CD4-positive, alpha-beta T cell treated with Interferon gamma for 1 hour (primary cell): ENCODE measurements around the gene PALLD.
A peak's percentile ranks its signal among the peaks of the same experiment; 100 is the strongest.

Experiments
- DNase-seq: peaks from one replicate; pipeline ENCODE4 v3.0.0-alpha.2; 2020

Gene PALLD

DNA sequence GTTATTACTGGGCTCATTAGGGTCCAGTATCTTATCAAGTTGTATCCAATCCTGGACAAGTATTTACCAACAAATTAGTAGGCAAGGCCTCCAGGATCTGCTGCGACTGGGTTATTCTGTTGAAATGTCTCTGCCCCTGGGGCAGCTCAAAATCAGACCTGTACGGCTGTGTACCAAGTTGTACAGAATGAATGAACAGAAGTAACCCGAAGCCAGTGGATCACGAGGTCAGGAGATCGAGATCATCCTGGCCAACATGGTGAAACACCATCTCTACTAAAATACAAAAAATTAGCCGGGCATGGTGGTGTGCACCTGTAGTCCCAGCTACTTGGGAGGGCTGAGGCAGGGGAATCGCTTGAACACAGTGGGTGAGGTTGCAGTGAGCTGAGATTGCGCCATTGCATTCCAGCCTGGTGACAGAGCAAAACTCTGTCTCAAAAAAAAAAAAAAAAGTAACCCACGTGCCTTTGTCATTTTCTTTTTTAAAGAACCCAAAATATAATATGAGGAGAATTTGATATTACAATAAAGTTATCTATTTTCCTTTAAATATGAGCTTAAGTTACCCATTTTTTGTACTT lies 385.9 kb downstream of the PALLD start:
- no peak for DNase-seq

DNA sequence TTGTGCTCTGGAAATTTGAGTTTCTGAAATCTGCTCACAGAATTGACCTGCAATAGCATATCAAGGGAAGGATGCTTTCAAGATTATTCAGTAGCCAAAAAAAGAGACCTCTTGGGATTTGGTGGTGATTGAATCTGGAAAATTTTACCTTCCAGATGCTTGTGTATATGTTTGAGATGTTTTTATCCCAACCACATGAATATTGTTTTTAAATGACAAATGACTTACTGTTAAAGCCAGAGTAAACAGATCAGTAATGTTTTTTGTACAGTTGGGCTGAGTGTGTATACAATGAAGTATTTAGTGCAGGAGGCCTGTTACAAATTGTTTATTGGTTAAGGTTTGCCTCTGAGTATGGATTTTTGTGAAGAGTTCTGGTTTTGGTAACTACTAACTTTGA lies 386.7 kb downstream of the PALLD start:
- no peak for DNase-seq

DNA sequence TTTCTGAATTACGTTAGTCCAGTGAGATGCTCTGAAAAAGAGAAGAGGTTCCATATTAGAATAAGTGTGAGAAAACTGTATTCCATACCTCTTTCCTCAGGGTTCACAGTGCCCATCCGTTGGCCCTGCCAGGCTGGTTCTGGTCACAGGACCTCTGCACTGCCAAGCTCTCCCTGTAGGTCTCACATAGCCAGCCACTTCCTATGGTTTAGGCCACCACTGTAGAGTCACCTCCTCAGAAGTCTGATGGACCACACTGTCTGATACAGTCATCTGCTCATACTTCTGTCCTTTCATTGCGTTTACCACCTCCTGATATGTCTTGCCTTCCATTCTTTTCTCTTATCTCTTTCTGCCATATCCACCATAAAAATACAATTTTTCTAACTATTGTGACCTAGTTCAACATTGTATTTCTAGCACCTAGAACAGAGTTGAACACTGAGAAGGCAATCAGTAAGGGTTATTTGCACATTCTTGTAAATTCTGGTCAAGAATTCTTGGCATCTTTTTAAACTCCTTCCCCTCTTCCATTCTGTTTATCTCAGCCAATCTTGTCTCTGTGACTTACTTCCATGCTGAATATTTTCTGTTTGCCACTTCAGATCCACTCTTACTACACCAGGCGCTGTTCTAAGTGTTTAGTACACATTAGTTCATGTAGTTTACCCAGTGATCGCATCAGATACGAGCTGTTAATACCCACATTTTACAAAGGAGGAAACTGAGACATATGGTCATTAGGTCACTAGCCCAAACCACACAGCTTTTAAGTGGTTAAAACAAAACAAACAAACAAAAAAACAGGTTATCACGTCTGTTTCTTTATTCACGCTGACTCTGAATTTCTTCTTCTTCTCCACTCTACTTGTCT lies 387.6 kb downstream of the PALLD start:
- no peak for DNase-seq

DNA sequence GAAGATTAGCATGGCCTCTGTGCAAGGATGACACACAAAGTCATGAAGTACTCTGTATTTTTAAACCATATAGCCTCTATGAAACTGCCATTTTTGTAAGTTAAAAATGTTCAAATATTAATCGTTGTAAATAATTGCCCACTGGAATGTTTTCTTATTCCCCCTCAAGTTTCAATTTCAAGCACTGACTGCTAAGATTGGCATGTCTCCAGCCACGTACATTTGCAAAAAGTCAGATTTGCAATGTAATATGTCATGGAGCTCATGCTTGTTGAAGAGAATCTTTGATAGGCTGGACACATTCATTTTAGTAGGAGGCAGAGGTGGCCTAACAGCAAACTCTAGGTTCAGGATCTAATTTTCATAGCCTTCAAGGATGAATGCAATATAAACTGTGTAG lies 388.5 kb downstream of the PALLD start:
- no peak for DNase-seq

DNA sequence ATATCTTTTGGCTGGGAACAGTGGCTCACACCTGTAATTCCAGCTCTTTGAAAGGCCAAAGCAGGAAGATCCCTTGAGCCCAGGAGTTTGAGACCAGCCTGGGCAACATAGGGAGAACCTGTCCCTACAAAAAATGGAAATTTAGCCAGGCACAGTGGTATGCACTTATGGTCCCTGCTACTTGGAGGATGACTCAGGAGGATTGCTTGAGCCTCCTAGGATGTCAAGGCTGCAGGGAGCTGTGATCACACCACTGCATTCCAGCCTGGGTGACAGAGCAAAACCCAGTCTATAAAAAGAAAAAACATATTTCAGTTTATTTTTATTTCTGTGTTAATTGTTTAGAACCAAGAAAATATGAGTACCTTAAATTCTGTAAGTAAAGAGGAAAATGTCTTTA lies 389.5 kb downstream of the PALLD start:
- no peak for DNase-seq

DNA sequence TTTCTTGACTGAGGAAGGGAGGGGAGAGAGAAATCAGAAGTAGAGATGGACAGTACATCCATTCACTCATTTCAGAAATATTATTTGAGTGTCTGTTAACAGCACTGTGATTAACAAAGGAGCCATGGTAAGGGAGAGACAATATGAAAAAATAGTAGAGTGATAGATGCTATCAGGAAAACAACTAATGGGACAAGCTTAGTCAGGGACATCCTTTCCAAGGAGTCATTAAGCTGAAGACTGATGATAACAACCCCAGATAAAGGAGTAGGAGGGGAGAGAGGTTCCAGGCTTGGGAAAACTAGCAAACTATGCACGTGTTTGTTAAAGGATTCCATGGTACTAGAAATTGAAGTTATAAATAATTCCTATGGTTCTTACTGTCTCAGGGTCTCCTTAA lies 391.0 kb downstream of the PALLD start:
- DNase-seq, result no peak

DNA sequence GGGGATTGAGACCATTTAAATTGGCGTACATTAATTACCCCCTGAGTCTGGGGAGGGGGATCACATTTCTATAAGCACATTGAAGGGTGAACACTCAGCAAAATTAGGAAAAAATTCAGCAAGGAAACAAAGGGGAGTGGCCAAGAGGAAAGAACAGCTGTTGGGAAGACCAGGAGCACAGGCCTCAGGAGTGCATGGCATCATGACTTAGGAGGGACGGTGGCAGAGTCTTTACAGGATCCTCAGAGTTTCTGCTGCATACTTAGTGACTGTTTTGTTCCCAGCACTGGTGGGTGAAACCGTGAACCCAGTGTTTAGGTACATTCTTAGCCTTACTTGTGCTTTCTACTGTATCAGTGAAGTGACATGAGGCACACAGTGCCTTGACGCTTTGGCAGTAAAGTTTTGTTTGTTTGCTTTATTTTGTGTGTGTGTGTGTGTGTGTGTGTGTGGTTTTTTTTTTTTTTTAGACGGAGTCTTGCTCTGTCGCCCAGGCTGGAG lies 391.9 kb downstream of the PALLD start:
- no peak for DNase-seq

DNA sequence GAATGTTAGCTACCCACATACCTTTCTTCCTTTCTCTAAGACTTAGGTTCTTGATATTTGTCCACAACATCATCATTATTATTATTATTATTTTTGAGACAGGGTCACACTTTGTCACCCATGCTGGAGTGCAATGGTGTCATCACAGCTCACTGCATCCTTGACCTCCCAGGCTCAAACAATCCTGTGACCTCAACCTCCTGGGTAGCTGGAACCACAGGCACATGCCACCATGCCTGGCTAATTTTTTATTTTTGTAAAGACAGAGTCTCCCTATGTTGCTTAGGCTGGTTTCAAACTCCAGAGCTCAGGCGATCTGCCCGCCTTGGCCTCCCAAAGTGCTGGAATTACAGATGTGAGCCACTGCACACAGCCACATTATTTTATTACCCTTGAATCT lies 394.2 kb downstream of the PALLD start:
- no peak for DNase-seq

DNA sequence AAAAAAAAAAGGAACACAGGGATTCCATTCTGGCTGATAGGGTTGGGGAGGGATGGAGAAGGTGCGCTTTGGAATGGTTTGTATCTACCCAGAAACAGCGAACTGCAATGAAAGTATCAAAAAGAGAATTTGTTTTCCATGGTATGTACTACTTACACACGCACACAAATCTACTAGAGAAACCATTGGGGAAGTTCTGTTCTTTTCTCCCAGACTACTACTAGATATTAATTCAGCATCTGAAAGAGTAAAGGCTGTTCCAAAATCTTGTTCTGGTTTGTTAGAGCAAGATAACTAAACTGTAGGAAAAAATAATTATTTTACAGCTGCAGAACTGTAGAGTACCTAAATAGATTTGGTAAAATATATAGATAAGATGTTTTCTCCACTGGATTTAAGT lies 394.8 kb downstream of the PALLD start:
- DNase-seq, result no peak

DNA sequence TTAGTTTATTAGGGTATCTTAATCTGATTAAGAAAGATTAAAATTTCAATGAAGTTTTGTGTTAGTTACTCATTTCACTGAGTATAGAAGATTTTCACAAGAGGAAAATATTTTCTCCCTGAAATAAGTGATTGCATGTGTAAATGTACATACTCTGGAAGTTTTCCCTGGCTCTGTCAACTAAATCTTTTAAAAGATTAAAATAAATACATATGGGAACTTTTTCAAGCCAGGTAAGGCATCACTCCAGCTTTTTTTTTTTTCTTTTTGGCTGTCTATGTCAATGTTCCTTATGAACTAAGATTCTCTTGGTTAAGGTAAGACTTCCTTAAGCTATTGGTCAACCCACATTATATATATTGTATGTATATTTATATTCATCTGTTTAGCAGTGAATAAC lies 395.6 kb downstream of the PALLD start:
- DNase-seq, result no peak

DNA sequence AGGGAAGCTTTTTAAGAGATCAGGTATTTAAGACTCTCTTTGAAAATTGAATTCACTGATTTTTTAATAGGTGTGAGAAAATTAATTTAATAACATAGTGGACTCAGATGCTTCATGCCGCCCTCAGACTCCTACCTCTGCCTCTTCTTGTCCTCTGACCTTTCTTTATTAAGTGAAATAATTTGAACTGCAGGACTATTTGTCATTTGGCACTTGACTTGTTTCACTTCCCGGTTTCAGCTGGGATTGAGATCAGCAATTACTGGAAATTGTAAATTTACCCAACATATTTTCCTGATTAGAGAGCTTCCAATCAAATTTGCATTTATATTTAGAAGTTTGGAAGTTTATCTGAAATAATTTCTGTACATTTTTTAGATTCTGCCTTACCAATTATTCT lies 396.4 kb downstream of the PALLD start:
- no peak for DNase-seq

DNA sequence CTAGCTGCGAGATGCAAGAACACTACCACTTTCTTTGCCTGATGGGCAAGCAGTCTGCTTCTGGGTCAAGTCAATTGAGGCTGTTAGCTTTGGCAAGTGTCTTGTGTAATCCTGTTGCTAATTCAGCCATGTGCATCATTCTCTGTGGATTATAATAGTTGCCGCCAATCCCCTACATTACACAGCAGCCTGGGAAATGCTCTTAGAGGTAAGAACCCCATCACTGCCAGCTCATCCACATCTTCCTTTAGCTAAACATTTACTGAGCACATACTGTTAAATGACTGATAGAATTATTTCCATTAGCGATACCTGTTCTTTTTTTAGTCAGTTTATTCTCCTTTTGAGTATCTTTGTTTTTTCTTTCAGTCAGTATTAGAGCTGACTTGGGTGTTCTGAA lies 397.0 kb downstream of the PALLD start:
- no peak for DNase-seq

DNA sequence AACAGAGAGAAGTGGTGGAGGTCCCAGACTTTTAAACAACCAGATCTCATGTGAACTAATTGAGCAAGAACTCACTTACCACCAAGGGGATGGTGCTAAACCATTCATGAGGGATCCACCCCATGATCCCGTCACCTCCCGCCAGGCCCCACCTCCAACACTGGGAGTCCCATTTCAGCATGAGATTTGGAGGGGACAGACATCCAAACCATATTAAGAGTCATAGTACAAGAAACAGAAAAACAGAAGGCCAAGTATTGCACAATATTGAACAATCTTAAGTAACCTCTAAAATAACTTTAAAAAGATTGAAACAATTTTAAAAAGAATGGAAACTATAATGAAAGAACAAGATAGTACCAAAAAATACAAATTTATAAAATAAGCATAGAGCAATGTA lies 403.2 kb downstream of the PALLD start:
- no peak for DNase-seq

DNA sequence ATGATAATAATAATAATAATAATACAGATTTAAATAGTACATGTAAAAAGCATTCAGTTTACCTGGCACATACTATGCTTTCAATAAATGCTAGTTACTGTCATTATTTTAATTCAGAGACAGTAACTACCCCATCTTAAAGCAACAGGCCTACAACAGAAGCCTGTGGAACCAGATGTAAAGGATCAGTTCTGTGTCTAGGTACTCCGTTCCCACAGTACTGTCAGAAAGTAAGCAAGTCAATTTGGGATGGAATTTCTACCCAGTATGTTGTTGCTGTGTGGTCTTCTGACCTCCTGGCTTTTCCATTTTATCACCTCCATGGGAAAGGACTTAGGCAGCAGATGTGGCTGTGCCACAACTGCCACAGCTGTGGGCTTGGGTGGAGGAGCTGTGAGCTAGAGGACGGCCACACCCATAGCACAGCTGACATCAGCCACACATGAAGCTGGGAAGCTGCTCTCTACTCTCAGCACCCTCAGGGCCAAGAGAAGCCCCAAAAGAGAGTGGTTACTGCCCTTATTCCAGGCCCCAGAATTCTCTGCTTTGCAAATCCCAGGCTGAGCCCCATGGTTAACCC lies 410.4 kb downstream of the PALLD start:
- DNase-seq, result peak; percentile 6

DNA sequence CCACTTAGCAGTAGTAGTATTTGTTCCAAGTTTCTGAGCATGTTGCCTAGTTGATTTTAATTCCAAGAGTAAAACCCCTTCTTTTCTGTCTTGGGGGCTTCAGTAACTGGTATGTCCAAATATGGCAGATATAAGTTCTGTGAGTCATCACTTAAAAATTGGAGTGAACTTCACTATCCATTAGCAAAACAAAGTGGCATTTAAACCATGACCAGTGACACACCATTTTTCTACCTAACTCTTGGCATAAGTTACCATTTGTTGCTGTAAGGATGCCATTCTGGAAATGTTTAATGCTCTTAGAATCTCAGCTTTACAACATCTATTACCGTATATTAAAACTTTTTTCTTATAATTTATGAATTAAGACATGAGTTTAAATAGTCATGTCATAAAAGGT lies 411.2 kb downstream of the PALLD start:
- no peak for DNase-seq

DNA sequence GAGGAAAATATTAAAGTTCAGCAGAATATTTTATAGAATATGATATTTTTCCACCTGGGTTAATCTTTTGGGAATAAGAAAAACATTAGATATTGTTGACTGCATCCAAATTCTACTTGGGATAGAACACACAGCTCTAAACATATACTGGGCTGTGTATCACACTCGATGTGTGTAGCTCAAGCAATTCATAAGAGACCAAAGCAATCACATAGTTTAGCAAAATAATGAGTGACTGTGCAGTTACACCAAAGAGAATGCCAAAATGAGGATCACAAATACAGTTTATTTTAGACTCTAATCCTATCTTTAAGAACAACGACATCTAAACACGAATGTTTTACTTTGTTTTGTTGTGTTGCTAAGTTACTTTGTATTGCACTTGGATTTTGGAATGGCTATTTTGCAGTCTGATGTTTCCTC lies 412.0 kb downstream of the PALLD start:
- no peak for DNase-seq

DNA sequence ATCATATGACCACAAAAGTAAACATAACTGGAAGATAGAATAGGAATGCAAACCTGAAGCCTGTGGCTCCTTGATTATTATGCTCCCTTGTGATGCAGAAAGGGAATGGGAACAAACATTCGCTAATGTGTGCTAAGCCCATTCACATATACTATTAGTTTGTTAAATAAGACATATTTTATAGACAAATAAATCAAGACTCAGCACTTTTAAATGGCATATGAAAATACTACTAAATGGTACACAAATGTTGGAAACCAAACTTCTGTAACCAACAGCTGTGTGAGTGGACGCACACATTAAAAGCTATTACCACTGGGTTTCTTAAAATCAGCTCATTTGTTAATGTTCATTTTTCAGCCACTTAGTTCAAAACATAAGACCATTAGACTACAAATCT lies 417.2 kb downstream of the PALLD start:
- DNase-seq, result no peak

DNA sequence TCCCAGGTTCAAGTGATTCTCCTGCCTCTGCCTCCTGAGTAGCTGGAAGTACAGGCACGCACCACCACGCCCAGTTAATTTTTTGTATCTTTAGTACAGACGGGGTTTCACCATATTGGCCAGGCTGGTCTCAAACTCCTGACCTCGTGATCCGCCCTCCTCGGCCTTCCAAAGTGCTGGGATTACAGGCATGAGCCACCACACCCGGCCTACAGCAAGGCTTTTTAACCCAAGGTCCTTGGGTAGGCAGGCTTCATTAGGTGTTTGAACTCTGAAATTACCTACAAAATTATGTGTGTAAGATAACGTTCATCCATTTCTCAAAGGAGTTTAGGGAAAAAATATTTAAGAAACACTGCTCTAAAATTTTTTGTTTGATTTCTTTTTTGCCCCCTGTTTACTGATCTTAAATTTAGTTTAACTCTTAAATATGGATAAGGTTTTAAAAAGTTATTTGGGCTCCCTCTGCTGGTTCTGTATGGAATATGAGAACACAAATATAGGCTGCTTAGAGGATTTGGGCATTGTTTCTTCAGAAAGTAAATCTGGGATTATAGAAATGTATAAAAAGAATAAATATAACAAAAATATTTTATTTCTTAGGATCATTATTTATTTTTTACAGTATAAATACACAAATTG lies 420.4 kb downstream of the PALLD start:
- DNase-seq, result no peak

DNA sequence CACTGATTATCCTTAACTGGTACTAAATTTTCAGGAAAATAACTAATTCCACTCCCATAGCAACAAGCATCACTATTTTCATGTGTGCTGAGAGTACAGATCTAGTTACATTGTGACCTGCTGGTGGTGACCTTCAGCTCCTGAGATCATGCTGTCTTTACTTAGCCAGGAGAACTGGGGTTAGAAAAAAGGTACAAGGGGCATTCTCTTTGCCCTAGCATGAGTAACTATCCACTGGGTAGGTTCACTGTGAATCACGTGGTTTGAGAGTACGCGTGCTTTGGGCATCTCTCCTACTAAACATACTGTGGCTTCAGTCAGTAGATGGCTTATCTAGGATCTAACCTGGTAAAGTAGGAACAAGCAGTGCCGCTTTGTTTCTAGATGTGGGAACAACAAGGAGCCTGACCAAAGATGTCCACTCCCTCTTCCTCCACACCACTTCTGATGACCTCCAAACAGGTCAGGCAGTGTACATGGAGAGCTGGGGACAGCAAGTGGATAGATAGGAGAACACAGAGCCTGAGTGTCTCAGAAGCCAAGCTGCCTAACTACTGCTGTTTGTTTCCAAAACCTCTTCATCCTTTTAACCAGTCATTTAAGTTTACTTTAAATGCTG lies 423.0 kb downstream of the PALLD start:
- DNase-seq, result no peak

DNA sequence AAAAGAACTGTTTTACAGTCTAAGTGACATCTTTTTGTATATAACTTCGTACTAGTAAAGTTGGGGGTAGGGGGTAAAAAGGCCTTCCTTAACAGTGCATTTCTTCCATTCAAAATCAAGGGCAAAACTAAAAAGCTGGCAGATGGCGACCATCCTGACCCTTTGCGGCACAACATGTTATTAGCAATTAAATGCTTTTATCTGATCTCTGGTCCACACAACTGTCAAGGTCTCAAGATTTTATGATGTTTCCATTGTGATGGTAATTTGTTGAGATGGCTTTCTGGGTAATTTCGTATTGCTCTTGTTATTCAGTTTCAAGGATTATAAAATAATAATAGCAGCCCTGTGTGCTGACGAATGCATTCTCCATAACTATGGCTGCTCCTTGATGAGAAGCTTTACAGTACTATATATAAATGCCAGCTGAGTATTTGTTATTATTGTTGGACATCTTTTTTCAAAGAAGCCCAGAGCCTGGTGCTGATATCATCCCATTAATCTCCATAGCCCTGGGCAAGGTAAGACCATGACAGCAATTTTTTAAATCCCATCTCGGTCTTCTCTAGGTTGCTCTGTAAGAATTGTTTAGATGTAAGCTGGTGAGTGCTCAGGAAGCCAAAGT lies 423.7 kb downstream of the PALLD start:
- no peak for DNase-seq

DNA sequence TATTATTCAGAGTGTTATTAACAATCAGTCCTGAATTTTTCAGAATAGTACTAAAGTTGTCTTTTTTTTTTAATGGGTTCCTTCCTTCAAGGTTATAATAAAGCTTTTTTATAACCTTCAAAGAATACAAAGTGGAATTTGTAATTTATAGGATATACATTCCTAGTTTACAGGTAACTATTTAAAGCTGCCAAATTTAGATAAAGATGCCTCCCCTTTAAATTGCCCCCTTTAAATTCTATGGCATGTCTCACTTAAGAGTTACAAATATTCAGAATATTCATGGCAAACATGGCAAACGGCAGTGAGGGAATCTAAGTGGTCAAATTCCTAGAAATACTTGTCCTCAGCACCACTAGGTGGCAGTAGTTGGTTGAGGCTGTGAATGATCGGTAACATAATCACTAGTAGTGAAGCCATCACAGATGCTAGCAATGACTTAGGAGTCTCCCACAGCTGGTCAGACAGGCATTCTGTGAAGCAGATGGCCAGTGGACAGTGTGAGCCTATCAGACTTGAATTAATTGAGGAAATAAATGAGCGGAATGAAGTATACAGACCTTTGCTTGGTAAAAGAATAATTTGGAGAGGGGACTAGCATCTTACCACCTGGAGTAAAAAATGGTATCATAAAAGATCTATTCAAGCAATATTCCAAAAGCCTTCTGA lies 426.8 kb downstream of the PALLD start:
- peak; percentile 14 for DNase-seq

DNA sequence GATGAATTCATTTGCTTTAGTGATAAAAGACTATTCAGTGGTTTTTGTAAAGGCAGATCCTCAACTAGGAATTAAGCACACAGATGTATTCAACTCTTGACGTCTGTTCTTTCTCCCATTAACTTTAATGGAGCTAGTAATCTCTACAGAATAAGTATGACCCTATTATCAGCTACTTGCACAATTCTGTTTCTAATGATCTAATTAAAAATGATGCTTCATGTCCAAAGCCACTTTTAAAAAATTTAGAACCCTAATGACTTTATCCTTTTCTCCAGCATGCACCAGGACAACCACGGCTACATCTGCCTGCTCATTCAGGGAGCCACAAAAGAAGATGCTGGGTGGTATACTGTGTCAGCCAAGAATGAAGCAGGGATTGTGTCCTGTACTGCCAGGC lies 427.8 kb downstream of the PALLD start:
- no peak for DNase-seq
